CD4-positive, CD25-positive, alpha-beta regulatory T cell (primary cell): Measurements from ENCODE around the gene DCST2. TPM values are rescaled to one million over a fixed set of nuclear protein-coding genes. Genes with fewer than 3 reads are reported as not detected.

Source experiments
- ATAC-seq, 2 donors: fragments of 150-1000 bp; cut with Tn5 transposase; one replicate each; pipeline ENCODE4 v1.10.0; 2021; ENCODE audit warnings: low read depth in 2 of 2, moderate number of reproducible peaks in 2 of 2, moderate library complexity in 1 of 2
- DNase-seq, 3 donors: peaks; one replicate each; pipeline versions ENCODE4 v3.0.0 to v3.0.0-alpha.2; 2012 to 2022; ENCODE audit warnings: mixed read lengths in 1 of 3
- H3K27ac ChIP-seq: one replicate; pipeline ENCODE4 v1.7.0; 2013; ENCODE audit warnings: mild to moderate bottlenecking, low read length; ENCODE audit not compliant: insufficient read depth, poor library complexity, severe bottlenecking
- H3K27me3 ChIP-seq: one replicate; pipeline ENCODE4 v1.7.0; 2013; ENCODE audit warnings: low read length; ENCODE audit not compliant: control insufficient read depth, insufficient read depth
- H3K36me3 ChIP-seq: one replicate; pipeline ENCODE4 v1.7.0; 2013; ENCODE audit warnings: mild to moderate bottlenecking, low read length, moderate library complexity; ENCODE audit not compliant: control insufficient read depth, insufficient read depth
- H3K4me1 ChIP-seq: 2 replicates; pipeline ENCODE4 v1.7.0; 2013; ENCODE audit warnings: mild to moderate bottlenecking, low read length; ENCODE audit not compliant: insufficient read depth, control insufficient read depth, poor library complexity, severe bottlenecking
- H3K4me3 ChIP-seq: one replicate; pipeline ENCODE4 v1.7.0; 2013; ENCODE audit warnings: low read depth, mild to moderate bottlenecking, low read length, moderate library complexity
- H3K9me3 ChIP-seq, 2 experiments: 1 replicate in 1 of 2; 2 replicates in 1 of 2; pipeline ENCODE4 v1.7.0; 2013; ENCODE audit warnings: low read length in 2 of 2, mild to moderate bottlenecking in 1 of 2, moderate library complexity in 1 of 2; ENCODE audit not compliant: control insufficient read depth in 2 of 2
- H3K27ac Mint-ChIP-seq, 3 donors: one replicate each; pipeline ENCODE4 v1.8.0; 2020 to 2022; ENCODE audit warnings: mild to moderate bottlenecking in 3 of 3, mixed read lengths in 3 of 3, moderate library complexity in 2 of 3
- H3K27me3 Mint-ChIP-seq: one replicate; pipeline ENCODE4 v1.8.0; 2022; ENCODE audit warnings: mild to moderate bottlenecking, mixed read lengths
- H3K36me3 Mint-ChIP-seq: one replicate; pipeline ENCODE4 v1.8.0; 2020; ENCODE audit warnings: mixed read lengths
- H3K4me1 Mint-ChIP-seq, 4 donors: one replicate each; pipeline ENCODE4 v1.8.0; 2020 to 2022; ENCODE audit warnings: mixed read lengths in 4 of 4, mild to moderate bottlenecking in 1 of 4
- H3K4me3 Mint-ChIP-seq, 4 donors: one replicate each; pipeline ENCODE4 v1.8.0; 2020 to 2022; ENCODE audit warnings: mild to moderate bottlenecking in 4 of 4, mixed read lengths in 4 of 4, moderate library complexity in 3 of 4
- H3K9me3 Mint-ChIP-seq, 7 donors: one replicate each; pipeline ENCODE4 v1.8.0; 2020 to 2022; ENCODE audit warnings: mixed read lengths in 7 of 7, mild to moderate bottlenecking in 3 of 7, moderate library complexity in 2 of 7
- polyA plus RNA-seq, 4 donors: library from polyadenylated mRNA; unstranded; fragments of 300-500 nt; fragmentation: Illumina TruSeq; gene quantifications; one replicate each; pipeline ENCODE4 v1.2.3, GENCODE V29; 2021
- total RNA-seq: library from RNA; stranded (reverse); gene quantifications from one replicate; pipeline ENCODE4 v1.2.3, GENCODE V29; 2022

The DCST2 gene
- total and polyA plus RNA-seq, 5 donors from 2014 or later = 1.4 TPM; not detected in 4

- peak overlapping the region; percentile 63 for H3K4me3 ChIP-seq
- H3K4me1 ChIP-seq = peaks cover 100% of the 10 kb centered on the region
- peak overlapping the region; percentile 84 for H3K27ac ChIP-seq
- Mint-ChIP-seq H3K4me1 (peaks cover 6 to 83% (median 52%) of the 10 kb centered on the region in 4 donors), H3K27ac (peak overlapping the region; percentile 80 to 97 (median 92)), H3K9me3 (no peaks in the 10 kb centered on the region), H3K4me3 (peak overlapping the region; percentile 75 to 95 (median 89)), H3K36me3 (peaks cover 12% of the 10 kb centered on the region), H3K27me3 (no peaks in the 10 kb centered on the region)
- no peaks in the 10 kb centered on the region for H3K9me3 ChIP-seq
- peaks cover 16% of the 10 kb centered on the region for H3K36me3 ChIP-seq
- ATAC-seq (no peak), DNase-seq (no peak)
- no peaks in the 10 kb centered on the region for H3K27me3 ChIP-seq
Measured at GRCh38 chr1:155012776-155013602, 20.6 kb downstream of the DCST2 start.

GRCh38 chr1:155012026-155012546 is 21.5 kb downstream of the DCST2 start:
- peak in 1 of 3 donors; percentile 57 for DNase-seq
- Histone ChIP-seq H3K27me3 (no peaks in the 10 kb centered on the region), H3K27ac (peak overlapping the region; percentile 84), H3K4me1 (peaks cover 100% of the 10 kb centered on the region), H3K9me3 (no peaks in the 10 kb centered on the region), H3K4me3 (peak overlapping the region; percentile 63), H3K36me3 (peaks cover 16% of the 10 kb centered on the region)
- H3K27me3 Mint-ChIP-seq = no peaks in the 10 kb centered on the region
- peak in 1 of 2 donors; percentile 4 for ATAC-seq
- peak overlapping the region; percentile 80 to 97 (median 92) for H3K27ac Mint-ChIP-seq
- no peaks in the 10 kb centered on the region for H3K9me3 Mint-ChIP-seq
- H3K4me3 Mint-ChIP-seq = peak overlapping the region; percentile 75 to 95 (median 89)
- peaks cover 12% of the 10 kb centered on the region for H3K36me3 Mint-ChIP-seq
- peaks cover 6 to 84% (median 47%) of the 10 kb centered on the region in 4 donors for H3K4me1 Mint-ChIP-seq

GRCh38 chr1:155011437-155012025 is 22.1 kb downstream of the DCST2 start:
- peak overlapping the region; percentile 35 for H3K4me3 ChIP-seq

GRCh38 chr1:155011004-155011416 is 22.6 kb downstream of the DCST2 start:
- Mint-ChIP-seq H3K27ac (peak overlapping the region; percentile 62 to 73 (median 69)), H3K9me3 (no peaks in the 10 kb centered on the region), H3K4me1 (peaks cover 16 to 84% (median 49%) of the 10 kb centered on the region in 4 donors), H3K36me3 (peaks cover 8% of the 10 kb centered on the region), H3K27me3 (no peaks in the 10 kb centered on the region), H3K4me3 (peak overlapping the region; percentile 74 to 95 (median 92))
- Histone ChIP-seq H3K9me3 (no peaks in the 10 kb centered on the region), H3K36me3 (peaks cover 14% of the 10 kb centered on the region), H3K4me3 (no peak overlapping the region), H3K4me1 (peaks cover 100% of the 10 kb centered on the region), H3K27ac (peak overlapping the region; percentile 84), H3K27me3 (no peaks in the 10 kb centered on the region)
- DNase-seq (no peak), ATAC-seq (no peak)

More at GRCh38 chr1:155011437-155012025, 22.1 kb downstream of the DCST2 start:
- H3K27ac Mint-ChIP-seq = peak overlapping the region; percentile 80 to 86 (median 81)
- ATAC-seq = no peak
- peaks cover 15% of the 10 kb centered on the region for H3K36me3 ChIP-seq
- no peaks in the 10 kb centered on the region for H3K9me3 Mint-ChIP-seq
- H3K9me3 ChIP-seq = no peaks in the 10 kb centered on the region
- no peaks in the 10 kb centered on the region for H3K27me3 ChIP-seq
- H3K4me1 Mint-ChIP-seq = peaks cover 11 to 84% (median 49%) of the 10 kb centered on the region in 4 donors
- DNase-seq = no peak
- H3K36me3 Mint-ChIP-seq = peaks cover 12% of the 10 kb centered on the region
- no peaks in the 10 kb centered on the region for H3K27me3 Mint-ChIP-seq
- peaks cover 100% of the 10 kb centered on the region for H3K4me1 ChIP-seq
- H3K27ac ChIP-seq = peak overlapping the region; percentile 84
- peak overlapping the region; percentile 88 to 95 (median 92) for H3K4me3 Mint-ChIP-seq

GRCh38 chr1:155010211-155010918 is 23.2 kb downstream of the DCST2 start:
- peak overlapping the region; percentile 94 to 99 (median 94) for H3K4me3 Mint-ChIP-seq
- Histone ChIP-seq H3K27ac (peak overlapping the region; percentile 84), H3K4me3 (peak overlapping the region; percentile 86), H3K9me3 (no peaks in the 10 kb centered on the region), H3K27me3 (no peaks in the 10 kb centered on the region), H3K4me1 (peaks cover 100% of the 10 kb centered on the region), H3K36me3 (peaks cover 12% of the 10 kb centered on the region)
- peak overlapping the region; percentile 91 to 94 (median 93) for H3K27ac Mint-ChIP-seq
- peaks cover 17 to 84% (median 47%) of the 10 kb centered on the region in 4 donors for H3K4me1 Mint-ChIP-seq
- no peaks in the 10 kb centered on the region for H3K9me3 Mint-ChIP-seq
- H3K36me3 Mint-ChIP-seq = peaks cover 5% of the 10 kb centered on the region
- ATAC-seq (no peak), DNase-seq (peak in 1 of 3 donors; percentile 48)
- H3K27me3 Mint-ChIP-seq = no peaks in the 10 kb centered on the region

- peaks cover 17 to 86% (median 49%) of the 10 kb centered on the region in 4 donors for H3K4me1 Mint-ChIP-seq
- peak overlapping the region; percentile 91 to 94 (median 93) for H3K27ac Mint-ChIP-seq
- Histone ChIP-seq H3K27me3 (no peaks in the 10 kb centered on the region), H3K36me3 (peaks cover 9% of the 10 kb centered on the region), H3K4me3 (peak overlapping the region; percentile 86), H3K27ac (peak overlapping the region; percentile 84), H3K4me1 (peaks cover 100% of the 10 kb centered on the region), H3K9me3 (no peaks in the 10 kb centered on the region)
- H3K9me3 Mint-ChIP-seq = no peaks in the 10 kb centered on the region
- ATAC-seq (no peak), DNase-seq (no peak)
- H3K27me3 Mint-ChIP-seq = no peaks in the 10 kb centered on the region
- peak overlapping the region; percentile 94 to 99 (median 94) for H3K4me3 Mint-ChIP-seq
- peaks cover 5% of the 10 kb centered on the region for H3K36me3 Mint-ChIP-seq
Measured at GRCh38 chr1:155009742-155010141, 23.8 kb downstream of the DCST2 start.

- peak overlapping the region; percentile 84 for H3K27ac ChIP-seq
- Mint-ChIP-seq H3K9me3 (no peaks in the 10 kb centered on the region), H3K36me3 (peaks cover 5% of the 10 kb centered on the region), H3K4me3 (peak overlapping the region; percentile 94 to 99 (median 94)), H3K4me1 (peaks cover 17 to 87% (median 49%) of the 10 kb centered on the region in 4 donors), H3K27me3 (no peaks in the 10 kb centered on the region), H3K27ac (peak overlapping the region; percentile 91 to 97 (median 96))
- ATAC-seq = no peak
- H3K4me3 ChIP-seq = peak overlapping the region; percentile 86
- no peaks in the 10 kb centered on the region for H3K9me3 ChIP-seq
- no peaks in the 10 kb centered on the region for H3K27me3 ChIP-seq
- H3K36me3 ChIP-seq = peaks cover 4% of the 10 kb centered on the region
- peaks cover 100% of the 10 kb centered on the region for H3K4me1 ChIP-seq
- DNase-seq = peak in 1 of 3 donors; percentile 61
Measured at GRCh38 chr1:155009221-155009711, 24.3 kb downstream of the DCST2 start.
